HEK293T (cell line): ENCODE measurements around the gene MKRN2OS.

Experiments used
- ARNT ChIP-seq: fragments of 450-650 bp; IDR thresholded peaks from 2 replicates; pipeline ENCODE4 v1.6.1; 2017; ENCODE audit warnings: mild to moderate bottlenecking
- BHLHE40 ChIP-seq: fragments of 450-650 bp; IDR thresholded peaks from 2 replicates; pipeline ENCODE4 v1.6.1; 2016; ENCODE audit warnings: mild to moderate bottlenecking, moderate library complexity, borderline replicate concordance
- FOXA1 ChIP-seq: fragments of 450-650 bp; IDR thresholded peaks from 2 replicates; pipeline ENCODE4 v1.6.1; 2016; ENCODE audit warnings: mild to moderate bottlenecking
- FOXK2 ChIP-seq: fragments of 450-650 bp; IDR thresholded peaks from 2 replicates; pipeline ENCODE4 v1.6.1; 2016; ENCODE audit warnings: mild to moderate bottlenecking
- FOXM1 ChIP-seq: fragments of 450-650 bp; IDR thresholded peaks from 2 replicates; pipeline ENCODE4 v1.6.1; 2017; ENCODE audit warnings: mild to moderate bottlenecking, borderline replicate concordance
- HDGF ChIP-seq: fragments of 450-650 bp; IDR thresholded peaks from 2 replicates; pipeline ENCODE4 v1.6.1; 2017; ENCODE audit warnings: antibody characterized with exemption, borderline replicate concordance
- L3MBTL2 ChIP-seq: fragments of 450-650 bp; conservative IDR thresholded peaks from 2 replicates; pipeline ENCODE4 v1.6.1; 2016; ENCODE audit warnings: mild to moderate bottlenecking
- SUZ12 ChIP-seq: fragments of 450-650 bp; IDR thresholded peaks from 2 replicates; pipeline ENCODE4 v1.6.1; 2016; ENCODE audit warnings: mild to moderate bottlenecking
- TARDBP ChIP-seq: fragments of 450-650 bp; IDR thresholded peaks from 2 replicates; pipeline ENCODE4 v1.6.1; 2016

- no peak for TF ChIP-seq BHLHE40
- no peak for TF ChIP-seq TARDBP
- TF ChIP-seq FOXA1, result no peak
- TF ChIP-seq HDGF, result no peak
- TF ChIP-seq SUZ12, result no peak
- no peak for TF ChIP-seq FOXK2
- TF ChIP-seq FOXM1, result no peak
- no peak for TF ChIP-seq L3MBTL2
- no peak for TF ChIP-seq ARNT
Observed at GRCh38 chr3:12515631-12516030, 29.7 kb downstream of the MKRN2OS start.
